ENCODE results near the gene WDR7.

DNA sequence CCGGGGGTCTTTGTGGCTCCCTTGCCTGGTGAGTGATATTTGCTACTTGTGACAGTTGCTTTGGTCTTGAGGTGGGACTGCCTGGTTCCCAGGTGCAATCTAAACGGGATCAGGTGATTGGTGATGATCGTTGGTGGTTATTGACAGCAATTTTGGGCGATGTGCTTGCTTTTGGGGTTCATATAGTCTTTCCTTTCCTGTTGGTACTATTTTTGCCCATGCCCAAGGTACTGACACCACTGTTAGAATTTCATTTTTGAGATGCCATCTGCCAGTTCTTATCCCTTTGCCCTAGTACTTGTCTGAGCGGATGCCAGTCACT is 573 bp downstream of the WDR7 start:
- no peak for TF ChIP-seq POLR2AphosphoS5 (IDR thresholded peaks at IDR 0.05; ENCODE audit: low read length)
- no peak for TF ChIP-seq CTCF (IDR thresholded peaks at IDR 0.05 in 2 of 3, conservative IDR thresholded peaks at IDR 0.05 in 1 of 3; ENCODE audit: control insufficient read depth in 2 of 3, extremely low read depth in 1 of 3, insufficient read depth in 1 of 3, low read depth in 3 of 3, low read length in 3 of 3)
- TF ChIP-seq, protein P1, sequence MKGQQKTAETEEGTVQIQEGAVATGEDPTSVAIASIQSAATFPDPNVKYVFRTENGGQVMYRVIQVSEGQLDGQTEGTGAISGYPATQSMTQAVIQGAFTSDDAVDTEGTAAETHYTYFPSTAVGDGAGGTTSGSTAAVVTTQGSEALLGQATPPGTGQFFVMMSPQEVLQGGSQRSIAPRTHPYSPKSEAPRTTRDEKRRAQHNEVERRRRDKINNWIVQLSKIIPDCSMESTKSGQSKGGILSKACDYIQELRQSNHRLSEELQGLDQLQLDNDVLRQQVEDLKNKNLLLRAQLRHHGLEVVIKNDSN (IDR thresholded peaks at IDR 0.05; ENCODE audit: borderline replicate concordance, extremely low read length, insufficient read depth, low read depth, low read length) = no peak
- no peak for TF ChIP-seq CREM (IDR thresholded peaks at IDR 0.05; ENCODE audit: low read depth)
- no peak for TF ChIP-seq NRF1 (conservative IDR thresholded peaks at IDR 0.05; ENCODE audit: low read depth, low read length)
- no peak for TF ChIP-seq HDAC2 (IDR thresholded peaks at IDR 0.05)
- TF ChIP-seq NFXL1 (IDR thresholded peaks at IDR 0.05; ENCODE audit: borderline replicate concordance) = no peak
- TF ChIP-seq ZZZ3 (IDR thresholded peaks at IDR 0.05; ENCODE audit: control insufficient read depth, insufficient read length, low read depth) = no peak
- no peak for TF ChIP-seq EZH2 (IDR thresholded peaks at IDR 0.05; ENCODE audit: borderline replicate concordance, control insufficient read depth, low read depth, low read length)
- TF ChIP-seq E2F4 (IDR thresholded peaks at IDR 0.05; ENCODE audit: low read depth, low read length) = no peak
